ENCODE data around the gene DUSP11. TPM values are rescaled to one million over a fixed set of nuclear protein-coding genes. Genes with fewer than 3 reads are reported as not detected.
"Not testable (repeated sequence)": the region's sequence is repeated elsewhere in the genome, so short reads cannot be mapped to it uniquely, and the experiment has no call there.

The DUSP11 gene
- polyA plus RNA-seq, 1 of the 3 experiments (the other 2 are of a cell fraction) = 14.4 TPM

GRCh38 chr2:73811878-73812277 lies 32.0 kb upstream of the DUSP11 start:
- CTCF ChIA-PET = interaction anchor here (1.5 to 3.4 kb wide), 3 partner anchors 12 to 523 kb away, joined by 4 to 25 read pairs (median 4); no protein-coding TSS in a partner anchor
- H3F3A ChIP-seq (replicated peaks; ENCODE audit: insufficient read depth) = no peaks in the 10 kb centered on the region
- H3K9me2 ChIP-seq = no peaks in the 10 kb centered on the region
- no peaks in the 10 kb centered on the region for H3K79me2 ChIP-seq (ENCODE audit: insufficient read depth)
- no peaks in the 10 kb centered on the region for H3K36me3 ChIP-seq (replicated peaks in 1 of 2; ENCODE audit: control insufficient read depth in 1 of 2, insufficient read depth in 2 of 2, low read length in 1 of 2)
- POLR2A ChIA-PET = no interaction called here
- H2AFZ ChIP-seq (ENCODE audit: low read depth) = no peak overlapping the region
- no peak overlapping the region for H3K27ac ChIP-seq (ENCODE audit: low read depth in 2 of 2, low read length in 1 of 2)
- TF ChIP-seq RCOR1 (IDR thresholded peaks at IDR 0.05; ENCODE audit: low read length) (no peak), ELF1 (IDR thresholded peaks at IDR 0.05) (no peak), FOXM1 (IDR thresholded peaks at IDR 0.05; ENCODE audit: low read depth) (no peak), GATA2 (CRISPR knock-in tag; IDR thresholded peaks at IDR 0.05) (no peak), NRF1 (IDR thresholded peaks at IDR 0.05; ENCODE audit: low read depth, low read length) (no peak), TAF1 (IDR thresholded peaks at IDR 0.05; ENCODE audit: borderline replicate concordance, low read depth, low read length) (no peak), CTCF (IDR thresholded peaks at IDR 0.05) (no peak)
- TF ChIP-seq, protein P1, sequence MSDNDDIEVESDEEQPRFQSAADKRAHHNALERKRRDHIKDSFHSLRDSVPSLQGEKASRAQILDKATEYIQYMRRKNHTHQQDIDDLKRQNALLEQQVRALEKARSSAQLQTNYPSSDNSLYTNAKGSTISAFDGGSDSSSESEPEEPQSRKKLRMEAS (IDR thresholded peaks at IDR 0.05; ENCODE audit: low read depth) = no peak
- H4K20me1 ChIP-seq (ENCODE audit: insufficient read depth) = no peaks in the 10 kb centered on the region
- H3K4me1 ChIP-seq (ENCODE audit: control insufficient read depth in 1 of 2, insufficient read depth in 2 of 2, low read depth in 1 of 2, low read length in 1 of 2) = no peaks in the 10 kb centered on the region
- H3K4me3 ChIP-seq (ENCODE audit: low read depth in 2 of 2, low read length in 1 of 2) = no peak overlapping the region
- no peak overlapping the region for H3K9ac ChIP-seq
- peaks cover 6% of the 10 kb centered on the region; the same call in 1 of the 2 replicates for H3K27me3 ChIP-seq (ENCODE audit: insufficient read depth)
- no peak for DNase-seq
- H3K9me3 ChIP-seq = no peaks in the 10 kb centered on the region
- H3K4me2 ChIP-seq = no peak overlapping the region

DNA sequence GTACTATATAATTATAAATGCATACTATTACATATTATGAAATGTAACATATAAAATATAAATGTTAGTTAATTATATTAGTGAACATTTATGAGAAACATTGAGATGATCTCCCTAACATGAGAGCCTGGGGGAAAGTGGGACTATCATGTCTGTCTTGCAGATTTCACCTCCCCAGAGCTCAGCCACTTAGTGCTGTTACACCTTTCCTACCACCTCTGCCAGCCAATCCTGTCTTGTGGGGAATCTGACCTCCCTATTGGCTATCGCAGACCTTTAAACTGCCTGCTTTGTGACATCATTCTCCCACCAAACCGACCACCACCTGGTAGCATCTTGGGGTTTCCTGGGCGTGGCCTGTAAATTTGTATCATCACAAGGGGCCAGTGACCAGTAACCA lies 4.0 kb upstream of the DUSP11 start, which contains the start of gene C2orf78:
TSS of gene C2orf78 (plus strand) at position 301 of the 400 bp plus-strand sequence. CDS start 127 bp downstream, outside the sequence.
- H3K9me3 ChIP-seq; H3K9me2 ChIP-seq; H3K4me2 ChIP-seq; H3K27me3 ChIP-seq (ENCODE audit: insufficient read depth); DNase-seq; H3K79me2 ChIP-seq (ENCODE audit: insufficient read depth); H3K4me3 ChIP-seq (ENCODE audit: low read depth in 2 of 2, low read length in 1 of 2); H4K20me1 ChIP-seq (ENCODE audit: insufficient read depth); H3K4me1 ChIP-seq (ENCODE audit: control insufficient read depth in 1 of 2, insufficient read depth in 2 of 2, low read depth in 1 of 2, low read length in 1 of 2); H3K9ac ChIP-seq; H3K36me3 ChIP-seq (replicated peaks in 1 of 2; ENCODE audit: control insufficient read depth in 1 of 2, insufficient read depth in 2 of 2, low read length in 1 of 2); H3K27ac ChIP-seq (ENCODE audit: low read depth in 2 of 2, low read length in 1 of 2); H3F3A ChIP-seq (replicated peaks; ENCODE audit: insufficient read depth); CTCF ChIA-PET; POLR2A ChIA-PET: not testable (repeated sequence)
- WGBS (ENCODE audit: low lambda C conversion rate) = no CpG with 5 or more reads among the region's 3 CpGs
- peak within 1 kb of the TSS; percentile 46; the same call in 1 of the 2 replicates for H2AFZ ChIP-seq (ENCODE audit: low read depth)

DNA sequence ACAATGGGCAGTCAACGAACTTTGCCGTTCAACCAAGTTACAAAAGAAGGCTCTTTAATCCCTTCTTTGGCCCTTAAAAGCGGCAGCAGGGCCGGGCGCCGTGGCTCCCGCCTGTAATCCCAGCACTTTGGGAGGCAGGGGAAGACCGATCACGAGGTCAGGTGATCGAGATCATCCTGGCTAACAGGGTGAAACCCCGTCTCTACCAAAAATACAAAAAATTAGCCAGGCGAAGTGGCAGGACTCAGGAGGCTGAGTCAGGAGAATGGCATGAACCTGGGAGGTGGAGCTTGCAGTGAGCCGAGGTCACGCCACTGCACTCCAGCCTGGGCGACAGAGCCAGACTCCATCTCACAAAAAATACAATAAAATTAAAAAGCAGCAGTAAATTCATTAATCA lies 3.5 kb upstream of the DUSP11 start:
- H3K9me3 ChIP-seq; H4K20me1 ChIP-seq (ENCODE audit: insufficient read depth); POLR2A ChIA-PET; H3K27me3 ChIP-seq (ENCODE audit: insufficient read depth); H3K9ac ChIP-seq; H3K4me3 ChIP-seq (ENCODE audit: low read depth in 2 of 2, low read length in 1 of 2); H3K4me1 ChIP-seq (ENCODE audit: control insufficient read depth in 1 of 2, insufficient read depth in 2 of 2, low read depth in 1 of 2, low read length in 1 of 2); H3K36me3 ChIP-seq (replicated peaks in 1 of 2; ENCODE audit: control insufficient read depth in 1 of 2, insufficient read depth in 2 of 2, low read length in 1 of 2); H3F3A ChIP-seq (replicated peaks; ENCODE audit: insufficient read depth); H3K27ac ChIP-seq (ENCODE audit: low read depth in 2 of 2, low read length in 1 of 2); CTCF ChIA-PET; H3K4me2 ChIP-seq; H3K9me2 ChIP-seq; DNase-seq: not testable (repeated sequence)
- WGBS (ENCODE audit: low lambda C conversion rate) = 74% methylated on average over 15 of the region's 15 CpGs
- peaks cover 14% of the 10 kb centered on the region for H3K79me2 ChIP-seq (ENCODE audit: insufficient read depth)
- peak overlapping the region; percentile 46; the same call in 1 of the 2 replicates for H2AFZ ChIP-seq (ENCODE audit: low read depth)
